ENCODE measurements around the gene GBX2. TPM values are rescaled to one million over a fixed set of nuclear protein-coding genes. Genes with fewer than 3 reads are reported as not detected.
A peak's percentile ranks its signal among the peaks of the same experiment; 100 is the strongest.

GBX2 gene
- total and polyA plus RNA-seq, 5 donors, result not detected

DNA sequence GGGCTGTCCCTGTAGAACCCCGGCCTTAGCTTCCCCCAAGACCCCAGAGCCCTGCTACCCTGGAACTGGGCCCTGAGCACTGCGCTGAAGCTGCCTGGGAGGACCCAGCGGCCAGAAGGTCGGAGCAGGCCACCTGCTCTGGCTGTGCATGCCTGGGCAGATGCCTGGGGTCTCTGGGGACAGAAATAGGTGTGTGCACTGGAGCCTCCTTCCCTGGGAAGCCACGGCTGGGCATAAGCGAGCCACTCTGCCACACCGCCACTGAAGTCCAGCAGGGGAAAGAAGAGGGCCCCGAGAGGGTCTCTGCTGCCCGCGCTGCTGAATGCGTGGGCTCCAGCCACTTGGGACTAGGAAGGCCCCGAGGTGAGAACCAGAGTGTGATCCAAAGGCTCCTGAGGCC is 6.7 kb downstream of the GBX2 start:
- intact Hi-C loops (cut with DNase I), result no loop called here
- 75% methylated on average over 12 of the region's 12 CpGs for WGBS
- Histone ChIP-seq H3K27ac (ENCODE audit: low read length) (no peak overlapping the region), H3K9me3 (ENCODE audit: control insufficient read depth, low read length) (no peaks in the 10 kb centered on the region), H3K27me3 (ENCODE audit: control insufficient read depth, insufficient read depth) (no peaks in the 10 kb centered on the region), H3K4me1 (ENCODE audit: control insufficient read depth, insufficient read depth, low read length) (no peaks in the 10 kb centered on the region), H3K4me3 (ENCODE audit: low read length) (no peak overlapping the region)
- ATAC-seq, result no peak
- DNase-seq, result peak in 1 of 3 donors; percentile 10

DNA sequence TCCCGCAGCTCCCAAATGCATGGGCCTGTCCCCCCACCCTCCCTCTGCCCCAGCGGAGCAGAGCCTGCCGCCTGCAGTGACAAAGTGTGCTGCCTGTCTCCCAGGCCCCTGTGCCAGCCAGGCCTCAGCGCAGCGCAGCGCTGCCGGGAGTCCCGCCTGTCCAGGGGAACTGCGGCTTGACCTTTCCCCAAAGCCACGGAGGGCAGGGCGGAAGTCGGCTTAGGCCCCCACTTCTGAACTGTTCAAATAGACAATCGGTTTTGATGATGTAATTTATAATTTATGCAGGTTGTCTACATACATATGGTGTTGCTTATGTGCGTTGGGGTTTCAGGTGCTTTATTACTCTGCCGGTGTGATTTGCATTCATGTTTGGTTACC is 7.1 kb downstream of the GBX2 start:
- WGBS, result 60% methylated on average over 15 of the region's 15 CpGs
- DNase-seq, result peak in 1 of 3 donors; percentile 21
- ATAC-seq, result no peak
- H3K27me3 ChIP-seq (ENCODE audit: control insufficient read depth, insufficient read depth), result no peaks in the 10 kb centered on the region
- H3K4me3 ChIP-seq (ENCODE audit: low read length), result no peak overlapping the region
- intact Hi-C loops (cut with DNase I), result no loop called here
- H3K4me1 ChIP-seq (ENCODE audit: control insufficient read depth, insufficient read depth, low read length), result no peaks in the 10 kb centered on the region
- H3K9me3 ChIP-seq (ENCODE audit: control insufficient read depth, low read length), result no peaks in the 10 kb centered on the region
- H3K27ac ChIP-seq (ENCODE audit: low read length), result no peak overlapping the region

GRCh38 chr2:236160366-236161081 is 7.7 kb downstream of the GBX2 start:
- no peak for ATAC-seq
- Histone ChIP-seq H3K4me1 (ENCODE audit: control insufficient read depth, insufficient read depth, low read length) (no peaks in the 10 kb centered on the region), H3K9me3 (ENCODE audit: control insufficient read depth, low read length) (no peaks in the 10 kb centered on the region), H3K4me3 (ENCODE audit: low read length) (no peak overlapping the region), H3K27me3 (ENCODE audit: control insufficient read depth, insufficient read depth) (no peaks in the 10 kb centered on the region), H3K27ac (ENCODE audit: low read length) (no peak overlapping the region)
- peak in 1 of 3 donors; percentile 46 for DNase-seq
- WGBS, result 33% methylated on average over 22 of the region's 22 CpGs
- intact Hi-C loops (cut with DNase I), result no loop called here

- no peak overlapping the region for H3K27ac ChIP-seq (ENCODE audit: low read length)
- ATAC-seq, result no peak
- H3K4me3 ChIP-seq (ENCODE audit: low read length), result no peak overlapping the region
- H3K9me3 ChIP-seq (ENCODE audit: control insufficient read depth, low read length), result no peaks in the 10 kb centered on the region
- no peaks in the 10 kb centered on the region for H3K27me3 ChIP-seq (ENCODE audit: control insufficient read depth, insufficient read depth)
- intact Hi-C loops (cut with DNase I), result no loop called here
- 11% methylated on average over 33 of the region's 33 CpGs for WGBS
- DNase-seq, result peak in 1 of 3 donors; percentile 55
- H3K4me1 ChIP-seq (ENCODE audit: control insufficient read depth, insufficient read depth, low read length), result no peaks in the 10 kb centered on the region
Observed at GRCh38 chr2:236159778-236160170, 8.4 kb downstream of the GBX2 start.

- H3K27ac ChIP-seq (ENCODE audit: low read length), result no peak overlapping the region
- 25% methylated on average over 45 of the region's 45 CpGs for WGBS
- no peaks in the 10 kb centered on the region for H3K4me1 ChIP-seq (ENCODE audit: control insufficient read depth, insufficient read depth, low read length)
- peak in 1 of 3 donors; percentile 39 for DNase-seq
- H3K4me3 ChIP-seq (ENCODE audit: low read length), result no peak overlapping the region
- intact Hi-C loops (cut with DNase I), result no loop called here
- ATAC-seq, result no peak
- no peaks in the 10 kb centered on the region for H3K9me3 ChIP-seq (ENCODE audit: control insufficient read depth, low read length)
- H3K27me3 ChIP-seq (ENCODE audit: control insufficient read depth, insufficient read depth), result no peaks in the 10 kb centered on the region
Observed at GRCh38 chr2:236158969-236159777, 9.0 kb downstream of the GBX2 start.

DNA sequence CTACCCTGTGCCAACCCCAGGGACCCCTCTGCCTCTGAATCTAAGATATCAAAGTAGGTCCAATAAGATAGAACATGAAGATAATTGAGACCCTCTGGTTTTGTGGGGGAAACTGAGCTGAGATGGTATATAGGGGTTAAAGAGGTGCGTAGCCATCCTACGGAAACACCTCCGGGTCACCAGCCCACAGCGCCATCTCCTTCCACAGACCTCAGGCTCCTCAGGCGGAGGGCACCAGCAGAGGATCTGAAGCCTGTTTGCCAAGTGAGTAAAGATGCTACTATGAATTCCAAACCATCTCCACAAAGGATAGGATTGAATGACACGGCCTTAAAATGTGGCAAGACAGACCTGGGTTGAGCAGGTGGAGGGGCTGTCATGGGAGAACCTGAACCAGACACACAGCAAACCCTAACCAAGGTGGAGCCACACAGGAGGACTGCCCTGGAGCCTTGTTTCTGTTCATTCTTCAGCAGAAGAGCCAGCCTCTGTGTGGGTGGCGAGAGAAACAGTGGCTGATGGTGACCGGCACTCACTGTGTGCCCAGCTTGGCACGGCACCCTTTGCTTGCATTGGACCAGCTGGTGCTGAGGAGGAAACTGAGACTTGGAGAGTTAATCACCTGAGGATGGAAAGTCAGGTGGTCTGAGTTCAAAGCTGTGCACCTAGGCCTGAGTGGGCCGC is 10.2 kb downstream of the GBX2 start:
- Histone ChIP-seq H3K27me3 (ENCODE audit: control insufficient read depth, insufficient read depth) (no peaks in the 10 kb centered on the region), H3K27ac (ENCODE audit: low read length) (no peak overlapping the region), H3K9me3 (ENCODE audit: control insufficient read depth, low read length) (no peaks in the 10 kb centered on the region), H3K4me1 (ENCODE audit: control insufficient read depth, insufficient read depth, low read length) (no peaks in the 10 kb centered on the region), H3K4me3 (ENCODE audit: low read length) (no peak overlapping the region)
- intact Hi-C loops (cut with DNase I), result no loop called here
- DNase-seq (peak in 1 of 3 donors; percentile 4), ATAC-seq (no peak)
- WGBS, result 88% methylated on average over 10 of the region's 10 CpGs

- no peaks in the 10 kb centered on the region for H3K9me3 ChIP-seq (ENCODE audit: control insufficient read depth, low read length)
- 93% methylated on average over 6 of the region's 6 CpGs for WGBS
- no peak overlapping the region for H3K4me3 ChIP-seq (ENCODE audit: low read length)
- ATAC-seq, result no peak
- no peaks in the 10 kb centered on the region for H3K4me1 ChIP-seq (ENCODE audit: control insufficient read depth, insufficient read depth, low read length)
- no peak for DNase-seq
- no peak overlapping the region for H3K27ac ChIP-seq (ENCODE audit: low read length)
- H3K27me3 ChIP-seq (ENCODE audit: control insufficient read depth, insufficient read depth), result no peaks in the 10 kb centered on the region
- intact Hi-C loops (cut with DNase I), result no loop called here
Observed at GRCh38 chr2:236157366-236157765, 10.8 kb downstream of the GBX2 start.

- 83% methylated on average over 7 of the region's 7 CpGs for WGBS
- no peak for ATAC-seq
- intact Hi-C loops (cut with DNase I), result no loop called here
- peak in 1 of 3 donors; percentile 18 for DNase-seq
- H3K4me1 ChIP-seq (ENCODE audit: control insufficient read depth, insufficient read depth, low read length), result no peaks in the 10 kb centered on the region
- no peak overlapping the region for H3K4me3 ChIP-seq (ENCODE audit: low read length)
- no peak overlapping the region for H3K27ac ChIP-seq (ENCODE audit: low read length)
- H3K27me3 ChIP-seq (ENCODE audit: control insufficient read depth, insufficient read depth), result no peaks in the 10 kb centered on the region
- no peaks in the 10 kb centered on the region for H3K9me3 ChIP-seq (ENCODE audit: control insufficient read depth, low read length)
Observed at GRCh38 chr2:236156860-236157194, 11.4 kb downstream of the GBX2 start.

- Histone ChIP-seq H3K9me3 (ENCODE audit: control insufficient read depth, low read length) (no peaks in the 10 kb centered on the region), H3K4me1 (ENCODE audit: control insufficient read depth, insufficient read depth, low read length) (no peaks in the 10 kb centered on the region), H3K4me3 (ENCODE audit: low read length) (no peak overlapping the region), H3K27me3 (ENCODE audit: control insufficient read depth, insufficient read depth) (no peaks in the 10 kb centered on the region), H3K27ac (ENCODE audit: low read length) (no peak overlapping the region)
- no peak for ATAC-seq
- WGBS, result 93% methylated on average over 16 of the region's 16 CpGs
- peak in 1 of 3 donors; percentile 40 for DNase-seq
- intact Hi-C loops (cut with DNase I), result no loop called here
Observed at GRCh38 chr2:236156095-236156859, 11.9 kb downstream of the GBX2 start.

DNA sequence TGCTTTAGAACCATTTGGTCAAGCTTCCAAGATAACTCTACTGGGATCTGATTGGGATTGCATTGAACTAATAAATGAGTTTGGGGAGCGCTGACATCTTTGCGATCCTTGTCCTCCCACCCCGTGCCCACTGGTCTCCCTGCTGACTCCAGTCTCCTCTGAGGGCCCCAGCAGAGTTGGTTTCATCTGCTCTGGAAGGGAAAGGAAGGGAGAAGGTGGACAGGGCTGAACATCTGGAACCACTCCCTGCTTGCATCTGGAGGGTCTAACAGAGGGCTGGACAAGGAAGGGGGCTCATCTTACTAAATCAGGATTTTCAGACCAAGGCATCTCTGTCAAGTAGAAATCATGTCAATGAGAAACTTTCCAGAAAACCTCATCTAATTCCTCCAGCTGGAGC is 12.8 kb downstream of the GBX2 start:
- Histone ChIP-seq H3K27ac (ENCODE audit: low read length) (no peak overlapping the region), H3K9me3 (ENCODE audit: control insufficient read depth, low read length) (no peaks in the 10 kb centered on the region), H3K27me3 (ENCODE audit: control insufficient read depth, insufficient read depth) (no peaks in the 10 kb centered on the region), H3K4me1 (ENCODE audit: control insufficient read depth, insufficient read depth, low read length) (no peaks in the 10 kb centered on the region), H3K4me3 (ENCODE audit: low read length) (no peak overlapping the region)
- WGBS, result 84% methylated on average over 3 of the region's 3 CpGs
- intact Hi-C loops (cut with DNase I), result no loop called here
- DNase-seq (peak in 1 of 3 donors; percentile 13), ATAC-seq (no peak)
